NT2/D1 (cell line): Measurements from ENCODE around the gene PSKH1.

Experiments used
- SUZ12 ChIP-seq: IDR thresholded peaks from 2 replicates; pipeline ENCODE4 v1.6.1; 2011; ENCODE audit not compliant: insufficient read length, insufficient read depth; ENCODE audit errors: extremely low read depth
- YY1 ChIP-seq: IDR thresholded peaks from 2 replicates; pipeline ENCODE4 v1.6.1; 2011; ENCODE audit not compliant: insufficient read length, insufficient read depth
- ZNF274 ChIP-seq: IDR thresholded peaks from 2 replicates; pipeline ENCODE4 v1.6.1; 2011; ENCODE audit warnings: mild to moderate bottlenecking, low read depth, low read length

DNA sequence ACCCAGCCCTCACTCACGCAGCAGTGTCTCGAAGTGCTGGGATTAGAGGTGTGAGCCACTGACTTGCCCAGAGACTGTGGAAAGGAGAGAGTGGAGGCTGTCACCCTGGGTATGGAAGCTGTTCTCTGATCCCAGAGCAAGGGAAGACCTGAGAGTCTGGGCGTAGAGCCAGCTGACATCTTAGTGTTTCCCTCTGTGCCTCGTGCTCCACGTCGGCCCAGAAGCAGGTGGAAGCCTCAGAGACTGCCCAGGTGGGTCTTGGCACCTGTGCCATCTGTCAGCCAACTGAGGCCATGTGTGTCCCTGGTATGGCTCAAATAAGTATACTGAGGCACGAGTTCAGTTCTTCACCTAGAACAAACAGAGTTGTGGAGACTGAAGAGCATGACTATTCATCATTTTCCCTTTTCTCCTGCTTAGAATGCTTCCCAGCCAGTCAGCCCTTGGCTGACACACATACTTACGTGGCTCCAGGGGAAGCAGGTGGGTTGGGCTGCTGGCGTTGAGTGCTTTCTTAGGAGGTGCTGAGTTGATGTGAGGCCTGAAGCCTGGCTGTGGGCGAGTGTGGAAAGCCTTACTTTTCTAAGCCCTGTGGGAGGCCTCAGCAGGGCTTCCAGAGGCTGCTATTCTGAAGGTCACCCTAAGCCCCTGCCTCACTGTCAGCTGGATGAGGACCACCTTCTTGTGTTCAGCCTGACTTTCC is 30.5 kb downstream of the PSKH1 start:
- TF ChIP-seq YY1 (no peak), ZNF274 (no peak), SUZ12 (no peak)
